Mesendoderm (in vitro differentiated cells): ENCODE results near the gene IGLL1.
"Not testable (repeated sequence)": the region's sequence is repeated elsewhere in the genome, so short reads cannot be mapped to it uniquely, and the experiment has no call there.

Source experiments
- DNase-seq: peaks from one replicate; pipeline ENCODE4 v3.0.0; 2013
- H2AK5ac ChIP-seq: 2 replicates; pipeline ENCODE4 v1.6.1; 2013; ENCODE audit warnings: low read length, inconsistent platforms
- H2BK120ac ChIP-seq: 2 replicates; pipeline ENCODE4 v1.6.1; 2013; ENCODE audit warnings: low read depth, mild to moderate bottlenecking, low read length, moderate library complexity, mixed read lengths
- H2BK15ac ChIP-seq: replicated peaks from 2 replicates; pipeline ENCODE4 v1.6.1; 2013; ENCODE audit warnings: low read depth, mild to moderate bottlenecking, moderate library complexity
- H2BK5ac ChIP-seq: 2 replicates; pipeline ENCODE4 v1.6.1; 2013; ENCODE audit warnings: low read length, inconsistent platforms
- H3K18ac ChIP-seq: 2 replicates; pipeline ENCODE4 v1.6.1; 2013; ENCODE audit warnings: mild to moderate bottlenecking, low read length, mixed read lengths
- H3K23ac ChIP-seq: one replicate; pipeline ENCODE4 v1.6.1; 2013; ENCODE audit warnings: low read length
- H3K27ac ChIP-seq: 2 replicates; pipeline ENCODE4 v1.5.1; 2013; ENCODE audit warnings: low read depth, mild to moderate bottlenecking, inconsistent platforms, low read length, moderate library complexity
- H3K27me3 ChIP-seq: 2 replicates; pipeline ENCODE4 v1.6.1; 2013; ENCODE audit warnings: low read length, control low read depth, mild to moderate bottlenecking, inconsistent platforms; ENCODE audit not compliant: insufficient read depth, poor library complexity
- H3K36me3 ChIP-seq: 2 replicates; pipeline ENCODE4 v1.6.1; 2013; ENCODE audit warnings: low read length, inconsistent platforms; ENCODE audit not compliant: control insufficient read depth, insufficient read depth
- H3K4ac ChIP-seq: one replicate; pipeline ENCODE4 v1.6.1; 2013; ENCODE audit warnings: low read depth, mild to moderate bottlenecking, low read length, moderate library complexity
- H3K4me1 ChIP-seq: 2 replicates; pipeline ENCODE4 v1.6.1; 2013; ENCODE audit warnings: low read depth, low read length, inconsistent platforms; ENCODE audit not compliant: control insufficient read depth
- H3K4me2 ChIP-seq: 2 replicates; pipeline ENCODE4 v1.6.1; 2013; ENCODE audit warnings: low read length
- H3K4me3 ChIP-seq: 2 replicates; pipeline ENCODE4 v1.5.1; 2013; ENCODE audit warnings: mild to moderate bottlenecking, low read length
- H3K56ac ChIP-seq: one replicate; pipeline ENCODE4 v1.6.1; 2013; ENCODE audit warnings: low read length
- H3K79me1 ChIP-seq: 2 replicates; pipeline ENCODE4 v1.6.1; 2013; ENCODE audit warnings: low read length, inconsistent platforms
- H3K79me2 ChIP-seq: 2 replicates; pipeline ENCODE4 v1.6.1; 2013; ENCODE audit warnings: mild to moderate bottlenecking, low read length; ENCODE audit not compliant: control insufficient read depth, insufficient read depth
- H3K9ac ChIP-seq: 2 replicates; pipeline ENCODE4 v1.6.1; 2013; ENCODE audit warnings: low read length, inconsistent platforms
- H4K5ac ChIP-seq: one replicate; pipeline ENCODE4 v1.6.1; 2013; ENCODE audit warnings: low read length
- H4K8ac ChIP-seq: one replicate; pipeline ENCODE4 v1.6.1; 2013; ENCODE audit warnings: low read depth, mild to moderate bottlenecking, control low read depth, low read length, moderate library complexity
- WGBS: extraction: QIAGEN DNeasy Blood & Tissue Kit; methylation state at CpG from one replicate; pipeline ENCODE4 v1.1.7; 2013; ENCODE audit warnings: low lambda C conversion rate, missing lambda C conversion rate; ENCODE audit not compliant: insufficient coverage; ENCODE audit errors: extremely low coverage; 5-methylcytosine and 5-hydroxymethylcytosine counted together

Gene IGLL1

DNA sequence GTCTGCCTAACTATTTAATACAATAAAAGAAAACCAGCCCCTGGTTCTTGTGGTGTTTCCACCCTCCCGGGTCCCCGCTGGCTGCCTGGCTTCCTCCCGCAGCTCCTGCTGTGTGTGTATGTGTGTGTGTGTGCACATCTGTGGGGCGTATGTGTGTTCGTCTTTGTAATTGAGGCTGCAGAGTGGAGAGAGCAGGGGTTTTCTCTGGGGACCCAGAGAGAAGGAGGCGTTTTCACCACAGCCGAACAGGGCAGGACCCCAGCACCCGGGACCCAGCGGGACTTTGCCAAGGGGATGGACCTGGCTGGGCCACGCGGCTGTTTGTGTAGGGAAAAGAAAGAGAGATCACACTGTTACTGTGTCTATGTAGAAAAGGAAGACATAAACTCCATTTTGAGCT lies 42.7 kb downstream of the IGLL1 start:
- Histone ChIP-seq H2BK15ac (no peak overlapping the region), H3K56ac (peak overlapping the region; percentile 84), H3K79me2 (peaks cover 4% of the 10 kb centered on the region), H2AK5ac (no peak overlapping the region), H3K36me3 (no peaks in the 10 kb centered on the region), H3K9ac (peak overlapping the region; percentile 70), H3K27ac (peak overlapping the region; percentile 93), H4K8ac (peak overlapping the region; percentile 82), H3K4me2 (no peak overlapping the region), H3K4me3 (no peak overlapping the region), H2BK120ac (peak overlapping the region; percentile 98), H3K79me1 (no peaks in the 10 kb centered on the region), H3K4ac (peak overlapping the region; percentile 87), H3K23ac (peak overlapping the region; percentile 60), H3K18ac (peak overlapping the region; percentile 96), H4K5ac (peak overlapping the region; percentile 2), H2BK5ac (peak overlapping the region; percentile 77), H3K4me1 (peaks cover 21% of the 10 kb centered on the region), H3K27me3 (no peaks in the 10 kb centered on the region)
- no peak for DNase-seq
- WGBS: no CpG with 5 or more reads among the region's 11 CpGs

DNA sequence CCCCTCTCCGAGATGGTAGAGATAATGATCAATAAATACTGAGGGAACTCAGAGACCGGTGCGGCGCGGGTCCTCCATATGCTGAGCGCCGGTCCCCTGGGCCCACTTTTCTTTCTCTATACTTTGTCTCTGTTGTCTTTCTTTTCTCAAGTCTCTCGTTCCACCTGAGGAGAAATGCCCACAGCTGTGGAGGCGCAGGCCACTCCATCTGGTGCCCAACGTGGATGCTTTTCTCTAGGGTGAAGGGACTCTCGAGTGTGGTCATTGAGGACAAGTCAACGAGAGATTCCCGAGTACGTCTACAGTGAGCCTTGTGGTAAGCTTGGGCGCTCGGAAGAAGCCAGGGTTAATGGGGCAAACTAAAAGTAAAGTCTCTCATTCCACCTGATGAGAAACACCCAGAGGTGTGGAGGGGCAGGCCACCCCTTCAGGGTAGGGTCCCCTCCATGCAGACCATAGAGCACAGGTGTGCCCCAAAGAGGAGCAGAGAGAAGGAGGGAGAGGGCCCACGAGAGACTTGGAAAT lies 43.2 kb downstream of the IGLL1 start:
- H3K27ac ChIP-seq: peak overlapping the region; percentile 93
- WGBS: no CpG with 5 or more reads among the region's 17 CpGs
- peaks cover 21% of the 10 kb centered on the region for H3K4me1 ChIP-seq

DNA sequence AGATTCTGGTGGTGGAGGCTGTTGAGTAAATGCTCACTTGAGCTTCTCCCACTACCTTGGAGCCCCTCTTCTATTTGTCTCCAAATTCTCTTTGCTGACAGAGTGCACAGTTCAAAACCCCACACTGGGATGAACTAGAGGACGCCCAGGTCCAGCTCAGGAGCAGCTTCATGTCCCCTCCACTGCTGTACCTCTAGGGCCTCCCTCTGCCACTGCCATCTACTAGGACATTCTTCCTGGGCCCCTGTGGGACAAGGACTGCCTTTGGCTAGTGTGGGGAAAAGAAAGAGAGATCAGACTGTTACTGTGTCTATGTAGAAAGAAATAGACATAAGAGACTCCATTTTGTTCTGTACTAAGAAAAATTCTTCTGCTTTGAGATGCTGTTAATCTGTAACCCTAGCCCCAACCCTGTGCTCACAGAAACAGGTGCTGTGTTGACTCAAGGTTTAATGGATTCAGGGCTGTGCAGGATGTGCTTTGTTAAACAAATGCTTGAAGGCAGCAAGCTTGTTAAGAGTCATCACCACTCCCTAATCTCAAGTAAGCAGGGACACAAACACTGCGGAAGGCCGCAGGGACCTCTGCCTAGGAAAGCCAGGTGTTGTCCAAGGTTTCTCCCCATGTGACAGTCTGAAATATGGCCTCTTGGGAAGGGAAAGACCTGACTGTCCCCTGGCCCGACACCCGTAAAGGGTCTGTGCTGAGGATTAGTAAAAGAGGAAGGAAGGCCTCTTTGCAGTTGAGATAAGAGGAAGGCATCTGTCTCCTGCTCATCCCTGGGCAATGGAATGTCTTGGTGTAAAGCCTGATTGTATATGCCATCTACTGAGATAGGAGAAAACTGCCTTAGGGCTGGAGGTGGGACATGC lies 44.1 kb downstream of the IGLL1 start:
- DNase-seq: peak; percentile 95
- H3K4me3 ChIP-seq: not testable (repeated sequence)

More for the DNA sequence above, 43.2 kb downstream of the IGLL1 start:
- Histone ChIP-seq H3K56ac (peak overlapping the region; percentile 84), H3K79me1 (no peaks in the 10 kb centered on the region), H4K5ac (peak overlapping the region; percentile 2), H2BK120ac (peak overlapping the region; percentile 98), H3K4me2 (peak overlapping the region; percentile 4), H3K79me2 (peaks cover 4% of the 10 kb centered on the region), H3K18ac (peak overlapping the region; percentile 96), H3K9ac (peak overlapping the region; percentile 70), H3K4ac (peak overlapping the region; percentile 87), H3K36me3 (no peaks in the 10 kb centered on the region), H3K4me3 (peak overlapping the region; percentile 3), H3K27me3 (no peaks in the 10 kb centered on the region), H2BK5ac (peak overlapping the region; percentile 77), H3K23ac (peak overlapping the region; percentile 97), H2BK15ac (no peak overlapping the region), H4K8ac (no peak overlapping the region), H2AK5ac (no peak overlapping the region)
- peak; percentile 57 for DNase-seq

DNA sequence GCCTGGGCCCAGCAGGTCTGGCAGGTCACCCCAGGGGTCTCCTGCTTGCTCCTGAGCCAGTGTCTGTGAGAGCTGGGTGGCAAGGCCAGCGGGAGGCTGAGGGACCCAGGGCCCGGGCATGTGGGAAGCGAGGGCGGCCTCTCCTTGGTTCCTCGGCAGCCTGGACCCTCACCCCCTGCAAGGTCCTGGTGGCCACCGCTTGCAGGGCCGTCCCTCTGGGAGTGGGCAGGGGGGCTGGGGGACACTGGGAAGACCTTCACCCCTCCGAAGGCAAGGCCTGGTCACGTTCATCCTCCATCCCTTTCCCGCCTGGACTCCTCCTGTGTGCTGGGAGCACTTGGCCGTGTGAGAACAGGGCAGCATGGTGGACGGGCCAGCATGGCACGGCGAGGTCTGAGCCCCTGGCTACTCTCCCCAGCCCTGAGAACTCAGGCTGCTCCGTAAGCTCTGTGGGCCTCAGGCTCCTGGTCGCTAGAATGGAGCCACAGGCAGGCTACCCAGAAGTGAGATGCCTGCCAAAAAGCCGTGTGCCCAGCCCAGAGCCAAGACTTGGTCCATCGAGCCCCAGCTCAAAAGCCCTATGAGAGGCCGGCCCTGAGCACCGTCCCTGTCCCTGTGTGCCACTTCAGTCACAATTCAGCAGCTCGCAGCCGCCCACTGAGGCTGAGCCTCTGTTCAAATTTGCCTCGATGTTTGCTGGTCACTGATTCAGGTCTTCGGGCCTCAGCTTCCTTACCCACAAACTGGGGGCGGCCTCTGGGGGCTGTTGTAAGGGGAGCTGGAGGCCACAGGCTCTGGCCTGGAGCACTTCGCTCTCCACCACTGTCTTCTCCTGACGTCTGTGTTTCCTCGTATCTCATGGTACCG lies 45.0 kb downstream of the IGLL1 start:
- H3K27ac ChIP-seq: peak overlapping the region; percentile 89
- H2BK15ac ChIP-seq: no peak overlapping the region
- peak overlapping the region; percentile 73 for H3K9ac ChIP-seq
- no CpG with 5 or more reads among the region's 29 CpGs for WGBS
- peak overlapping the region; percentile 93 for H3K4ac ChIP-seq
- peak overlapping the region; percentile 41 for H4K8ac ChIP-seq
- H3K79me1 ChIP-seq: no peaks in the 10 kb centered on the region
- peak overlapping the region; percentile 100 for H2BK5ac ChIP-seq
- H3K79me2 ChIP-seq: peaks cover 4% of the 10 kb centered on the region
- no peaks in the 10 kb centered on the region for H3K36me3 ChIP-seq
- DNase-seq: no peak
- H3K18ac ChIP-seq: peak overlapping the region; percentile 92
- H3K56ac ChIP-seq: peak overlapping the region; percentile 97
- H4K5ac ChIP-seq: peak overlapping the region; percentile 89
- H3K4me2 ChIP-seq: no peak overlapping the region
- H2BK120ac ChIP-seq: peak overlapping the region; percentile 39
- peak overlapping the region; percentile 98 for H3K23ac ChIP-seq
- peak overlapping the region; percentile 100 for H2AK5ac ChIP-seq
- no peak overlapping the region for H3K4me3 ChIP-seq
- no peaks in the 10 kb centered on the region for H3K27me3 ChIP-seq
- peaks cover 24% of the 10 kb centered on the region for H3K4me1 ChIP-seq

More for the DNA sequence above, 44.1 kb downstream of the IGLL1 start:
- H3K4me2 ChIP-seq, H2BK15ac ChIP-seq, H3K36me3 ChIP-seq, H4K8ac ChIP-seq, H3K79me2 ChIP-seq, H3K79me1 ChIP-seq, H3K27me3 ChIP-seq: not testable (repeated sequence)
- Histone ChIP-seq H2BK5ac (peak overlapping the region; percentile 100), H3K9ac (peak overlapping the region; percentile 73), H3K56ac (peak overlapping the region; percentile 97), H3K27ac (peak overlapping the region; percentile 89), H3K18ac (peak overlapping the region; percentile 92), H3K4me1 (peaks cover 24% of the 10 kb centered on the region), H3K23ac (peak overlapping the region; percentile 90), H4K5ac (peak overlapping the region; percentile 33), H2BK120ac (peak overlapping the region; percentile 39), H2AK5ac (peak overlapping the region; percentile 100), H3K4ac (peak overlapping the region; percentile 93)
- WGBS: no CpG with 5 or more reads among the region's 5 CpGs

DNA sequence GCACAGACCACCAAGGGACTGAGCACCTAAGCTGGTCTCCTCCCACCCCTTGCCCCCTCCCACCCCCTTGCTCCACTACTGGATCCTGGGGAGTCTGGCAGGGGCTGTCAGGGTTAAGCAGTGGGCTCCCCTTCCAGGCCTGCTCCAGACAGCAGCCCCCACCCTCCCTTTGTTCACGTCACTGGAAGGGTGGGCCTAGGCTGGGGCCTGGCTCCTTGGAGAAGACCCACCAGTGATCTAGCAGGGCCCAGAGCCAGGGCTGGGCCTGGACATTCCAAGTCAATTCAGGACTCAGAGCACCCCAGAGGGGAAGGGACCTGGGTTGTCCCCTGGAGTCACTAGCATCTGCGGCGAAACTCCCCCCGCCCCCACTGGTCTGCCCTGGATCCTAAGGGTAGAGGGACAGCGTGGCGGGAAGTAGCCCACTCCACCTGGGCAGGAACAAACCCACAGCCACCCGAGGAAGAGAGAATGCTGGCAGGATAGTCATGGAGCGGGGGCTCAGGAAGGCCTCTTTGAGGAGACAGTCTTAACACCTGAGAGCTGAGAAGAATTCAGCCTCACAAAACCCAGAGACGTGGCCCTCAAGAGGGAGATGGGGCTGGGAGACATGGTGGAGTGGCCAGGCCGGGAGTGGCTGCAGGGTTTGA lies 45.8 kb downstream of the IGLL1 start:
- H3K9ac ChIP-seq: peak overlapping the region; percentile 73
- no peak overlapping the region for H2BK15ac ChIP-seq
- H3K79me2 ChIP-seq: peaks cover 4% of the 10 kb centered on the region
- H3K4me2 ChIP-seq: no peak overlapping the region
- peak overlapping the region; percentile 100 for H2AK5ac ChIP-seq
- peak overlapping the region; percentile 100 for H2BK5ac ChIP-seq
- H3K4me1 ChIP-seq: peaks cover 24% of the 10 kb centered on the region
- H2BK120ac ChIP-seq: peak overlapping the region; percentile 39
- peak overlapping the region; percentile 92 for H3K18ac ChIP-seq
- no CpG with 5 or more reads among the region's 10 CpGs for WGBS
- H3K27me3 ChIP-seq: no peaks in the 10 kb centered on the region
- no peaks in the 10 kb centered on the region for H3K79me1 ChIP-seq
- peak overlapping the region; percentile 89 for H4K5ac ChIP-seq
- DNase-seq: peak; percentile 65
- H3K23ac ChIP-seq: peak overlapping the region; percentile 98
- H3K4me3 ChIP-seq: no peak overlapping the region
- H3K56ac ChIP-seq: peak overlapping the region; percentile 97
- no peaks in the 10 kb centered on the region for H3K36me3 ChIP-seq
- H4K8ac ChIP-seq: no peak overlapping the region
- H3K4ac ChIP-seq: peak overlapping the region; percentile 93
- H3K27ac ChIP-seq: peak overlapping the region; percentile 89
